Heart left ventricle (tissue), 13 donors: ENCODE measurements around the gene PRKACG.

Source experiments
- POLR2A ChIP-seq, 2 donors: fragments of 450-650 bp; IDR thresholded peaks; one replicate each; pipeline ENCODE4 v1.6.1; 2017; ENCODE audit warnings: antibody characterized with exemption in 2 of 2, mild to moderate bottlenecking in 2 of 2, moderate library complexity in 2 of 2
- TF ChIP-seq, protein P1 (sequence below), 12 donors: fragments of 200-600 bp; sonication (generic) in 4 of 12; IDR thresholded peaks; one replicate each; pipeline versions ENCODE4 v1.5.0 to v1.8.0; 2018 to 2022; ENCODE audit warnings: antibody characterized with exemption in 12 of 12, mild to moderate bottlenecking in 5 of 12
- donor health status: ischemic (EF 13 %, LVEDD 7.1; RV severe dilation, severe dysfunction).
- donor health status: DM: no; HTN: yes; CAD: no.
- donor health status: DM: no; HTN: no; CAD: no.
- donor health status: ischemic (EF 25% LVEDD 6.9; RV normal size, moderate dysfunction).
- donor health status: ischemic (EF 25% LVEDD 5.7; RV mildly dilated, moderate dysfunction).
- donor health status: ischemic (EF 35%, LVEDD 5.7; RV mildly dilated, moderate dysfunction).
- donor health status: nonischemic (EF 11% LVEDD 7.7; RV severe dilation, severe dysfunction).
- donor health status: DM: yes; HTN: yes; CAD: no.
- donor health status: PGD.
- donor health status: ischemic (EF 29% LVEDD 5.4; RV normal size, mild dysfunction).
- donor health status: nonischemic (EF 23%, LVEDD 6.1; RV moderate dilation, normal function).

DNA sequence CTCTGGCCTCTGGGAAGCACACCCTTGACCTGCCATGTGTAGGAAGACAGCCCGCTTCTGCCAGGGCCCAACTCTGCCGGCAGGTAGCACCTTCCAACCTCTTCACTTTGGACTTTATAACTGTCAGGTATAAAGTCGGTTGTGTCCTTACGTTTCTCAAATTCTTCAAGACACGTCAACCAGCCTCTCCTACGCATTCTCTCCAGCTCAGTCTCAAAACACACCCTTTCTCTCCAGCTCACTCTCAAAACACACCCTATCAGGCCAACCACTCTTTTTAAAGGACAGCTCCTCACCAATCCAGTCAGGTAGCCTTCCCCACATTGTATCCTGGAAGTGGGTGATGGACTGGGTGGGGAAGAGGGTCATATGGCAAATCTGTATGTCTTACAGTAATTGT lies 35.2 kb upstream of the PRKACG start:
- TF ChIP-seq, protein P1, sequence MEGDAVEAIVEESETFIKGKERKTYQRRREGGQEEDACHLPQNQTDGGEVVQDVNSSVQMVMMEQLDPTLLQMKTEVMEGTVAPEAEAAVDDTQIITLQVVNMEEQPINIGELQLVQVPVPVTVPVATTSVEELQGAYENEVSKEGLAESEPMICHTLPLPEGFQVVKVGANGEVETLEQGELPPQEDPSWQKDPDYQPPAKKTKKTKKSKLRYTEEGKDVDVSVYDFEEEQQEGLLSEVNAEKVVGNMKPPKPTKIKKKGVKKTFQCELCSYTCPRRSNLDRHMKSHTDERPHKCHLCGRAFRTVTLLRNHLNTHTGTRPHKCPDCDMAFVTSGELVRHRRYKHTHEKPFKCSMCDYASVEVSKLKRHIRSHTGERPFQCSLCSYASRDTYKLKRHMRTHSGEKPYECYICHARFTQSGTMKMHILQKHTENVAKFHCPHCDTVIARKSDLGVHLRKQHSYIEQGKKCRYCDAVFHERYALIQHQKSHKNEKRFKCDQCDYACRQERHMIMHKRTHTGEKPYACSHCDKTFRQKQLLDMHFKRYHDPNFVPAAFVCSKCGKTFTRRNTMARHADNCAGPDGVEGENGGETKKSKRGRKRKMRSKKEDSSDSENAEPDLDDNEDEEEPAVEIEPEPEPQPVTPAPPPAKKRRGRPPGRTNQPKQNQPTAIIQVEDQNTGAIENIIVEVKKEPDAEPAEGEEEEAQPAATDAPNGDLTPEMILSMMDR (IDR thresholded peaks at IDR 0.05) = no peak
- no peak for TF ChIP-seq POLR2A (IDR thresholded peaks at IDR 0.05)
